Epithelial cell of prostate (primary cell): ENCODE results near the gene MINDY1.

Experiments used
- DNase-seq: peaks from one replicate; pipeline ENCODE4 v3.0.0-alpha.2; 2011; ENCODE audit warnings: low read depth, low spot score
- H3K27ac ChIP-seq: fragments of 450-650 bp; 2 replicates; pipeline ENCODE4 v1.5.1; 2017; ENCODE audit warnings: mild to moderate bottlenecking

MINDY1 gene

GRCh38 chr1:150970808-150971582 is 35.7 kb downstream of the MINDY1 start:
- DNase-seq = no peak
- no peak overlapping the region for H3K27ac ChIP-seq

- no peak overlapping the region for H3K27ac ChIP-seq
Measured at GRCh38 chr1:150969626-150970025, 37.1 kb downstream of the MINDY1 start.

GRCh38 chr1:150968491-150968890 is 38.2 kb downstream of the MINDY1 start:
- DNase-seq = no peak
- H3K27ac ChIP-seq = no peak overlapping the region

More at GRCh38 chr1:150969626-150970025, 37.1 kb downstream of the MINDY1 start:
- no peak for DNase-seq

GRCh38 chr1:150967936-150968335 is 38.8 kb downstream of the MINDY1 start:
- DNase-seq = no peak
- H3K27ac ChIP-seq = no peak overlapping the region

- DNase-seq = no peak
- H3K27ac ChIP-seq = no peak overlapping the region
Measured at GRCh38 chr1:150966011-150966410, 40.7 kb downstream of the MINDY1 start.

GRCh38 chr1:150965605-150966004 is 41.1 kb downstream of the MINDY1 start:
- H3K27ac ChIP-seq = no peak overlapping the region
- DNase-seq = no peak

GRCh38 chr1:150964164-150964489 is 42.6 kb downstream of the MINDY1 start:
- no peak overlapping the region for H3K27ac ChIP-seq
- no peak for DNase-seq

GRCh38 chr1:150963321-150964163 is 43.2 kb downstream of the MINDY1 start:
- H3K27ac ChIP-seq = no peak overlapping the region
- DNase-seq = no peak

- H3K27ac ChIP-seq = no peak overlapping the region
- no peak for DNase-seq
Measured at GRCh38 chr1:150961756-150962155, 44.9 kb downstream of the MINDY1 start.

- H3K27ac ChIP-seq = no peak overlapping the region
- no peak for DNase-seq
Measured at GRCh38 chr1:150960646-150961045, 46.1 kb downstream of the MINDY1 start.

GRCh38 chr1:150957666-150958065 is 49.0 kb downstream of the MINDY1 start:
- DNase-seq = no peak
- no peak overlapping the region for H3K27ac ChIP-seq

- no peak overlapping the region for H3K27ac ChIP-seq
- DNase-seq = no peak
Measured at GRCh38 chr1:150955280-150955679, 51.4 kb downstream of the MINDY1 start.

GRCh38 chr1:150954708-150955107 is 52.0 kb downstream of the MINDY1 start:
- no peak for DNase-seq
- H3K27ac ChIP-seq = no peak overlapping the region
